GM12878 (cell line): ENCODE results near the gene PPP1R37. TPM values are rescaled to one million over a fixed set of nuclear protein-coding genes. Genes with fewer than 3 reads are reported as not detected.

Experiments
- ASH2L ChIP-seq: fragments of 300-600, 200-600 bp; sonication (generic); IDR thresholded peaks from 2 replicates; pipeline ENCODE4 v1.6.1; 2017; ENCODE audit warnings: low read depth, mild to moderate bottlenecking, borderline replicate concordance
- EZH2 ChIP-seq: IDR thresholded peaks from 2 replicates; pipeline ENCODE4 v1.6.1; 2012; ENCODE audit warnings: low read depth, mild to moderate bottlenecking, control low read depth, inconsistent platforms, low read length, borderline replicate concordance; ENCODE audit not compliant: control insufficient read depth
- HCFC1 ChIP-seq: fragments of 150-350 bp; IDR thresholded peaks from 2 replicates; pipeline ENCODE4 v1.6.1; 2014; ENCODE audit warnings: low read length
- IKZF1 ChIP-seq: fragments of 450-650 bp; conservative IDR thresholded peaks from 2 replicates; pipeline ENCODE4 v1.6.1; 2017; ENCODE audit warnings: antibody characterized with exemption, mild to moderate bottlenecking
- PAX5 ChIP-seq: IDR thresholded peaks from 2 replicates; pipeline ENCODE4 v1.6.1; 2011; ENCODE audit warnings: low read depth, low read length, borderline replicate concordance
- PML ChIP-seq: IDR thresholded peaks from 2 replicates; pipeline ENCODE4 v1.6.1; 2012; ENCODE audit warnings: low read length, inconsistent platforms
- POLR2AphosphoS5 ChIP-seq: IDR thresholded peaks from 2 replicates; pipeline ENCODE4 v1.6.1; 2011; ENCODE audit warnings: mild to moderate bottlenecking, low read length, inconsistent platforms
- RELA ChIP-seq: fragments of 450-650 bp; IDR thresholded peaks from 2 replicates; pipeline ENCODE4 v1.8.0; 2014; ENCODE audit warnings: borderline replicate concordance; ENCODE audit not compliant: partially characterized antibody
- SMARCA5 ChIP-seq: fragments of 450-650 bp; IDR thresholded peaks from 2 replicates; pipeline ENCODE4 v1.6.1; 2017; ENCODE audit warnings: mild to moderate bottlenecking
- SREBF1 ChIP-seq: IDR thresholded peaks from 2 replicates; pipeline ENCODE4 v1.6.1; 2012; ENCODE audit warnings: mild to moderate bottlenecking, low read length
- SREBF2 ChIP-seq: IDR thresholded peaks from 2 replicates; pipeline ENCODE4 v1.6.1; 2012; ENCODE audit warnings: mild to moderate bottlenecking, low read length
- STAT1 ChIP-seq: fragments of 450-650 bp; conservative IDR thresholded peaks from 2 replicates; pipeline ENCODE4 v1.6.1; 2014; ENCODE audit warnings: antibody characterized with exemption, mild to moderate bottlenecking
- STAT3 ChIP-seq: IDR thresholded peaks from 2 replicates; pipeline ENCODE4 v1.6.1; 2011; ENCODE audit warnings: low read depth, low read length, improper control_type of control experiment
- TCF3 ChIP-seq: IDR thresholded peaks from 2 replicates; pipeline ENCODE4 v1.6.1; 2012; ENCODE audit warnings: low read depth, mild to moderate bottlenecking, low read length, borderline replicate concordance; ENCODE audit not compliant: insufficient read depth
- TCF7 ChIP-seq: IDR thresholded peaks from 2 replicates; pipeline ENCODE4 v1.6.1; 2014; ENCODE audit warnings: antibody characterized with exemption, borderline replicate concordance
- WRNIP1 ChIP-seq: IDR thresholded peaks from 2 replicates; pipeline ENCODE4 v1.6.1; 2011; ENCODE audit warnings: low read depth, low read length, improper control_type of control experiment, borderline replicate concordance
- ZNF207 ChIP-seq: fragments of 450-650 bp; IDR thresholded peaks from 2 replicates; pipeline ENCODE4 v1.6.1; 2014; ENCODE audit warnings: antibody characterized with exemption, mild to moderate bottlenecking, borderline replicate concordance
- polyA plus RNA-seq, 11 experiments: library from polyadenylated mRNA; depleted of rRNA in 4 of 11; unstranded in 6 of 11; stranded (reverse) in 5 of 11; fragments of >200 nt; fragmentation: Nextera tagmentation in 4 of 11; fragmentation: Illumina TruSeq in 1 of 11; extraction: Ambion mirVana in 4 of 11; extraction: Trizol in 1 of 11; gene quantifications; 1 replicate in 1 of 11; 2 replicates in 10 of 11; pipeline versions ENCODE4 v1.2.1 to v1.2.3, GENCODE V29; 2011 to 2016; ENCODE audit warnings: inconsistent platforms in 2 of 11, missing spikeins in 2 of 11, low read depth in 1 of 11
- total RNA-seq, 4 experiments: library from RNA; depleted of rRNA in 3 of 4; stranded (reverse); fragments of >200 nt in 3 of 4; fragmentation: Illumina TruSeq in 1 of 4; extraction: Trizol in 1 of 4; gene quantifications; 2 replicates each; pipeline versions ENCODE4 v1.2.1 to v1.2.3, GENCODE V29; 2013 to 2021
- TF ChIP-seq, protein P1 (sequence below): IDR thresholded peaks from 2 replicates; pipeline ENCODE4 v1.6.1; 2012; ENCODE audit warnings: mild to moderate bottlenecking, low read depth, low read length
- TF ChIP-seq, protein P2 (sequence below): fragments of 450-650 bp; formaldehyde crosslinking; IDR thresholded peaks from 2 replicates; pipeline ENCODE4 v1.5.0; 2022; ENCODE audit warnings: mild to moderate bottlenecking, missing genetic modification characterization
- TF ChIP-seq, protein P3 (sequence below): fragments of 450-650 bp; IDR thresholded peaks from 2 replicates; pipeline ENCODE4 v1.6.1; 2017; ENCODE audit warnings: mild to moderate bottlenecking, moderate library complexity

PPP1R37 gene
- total and polyA plus RNA-seq, 10 of the 15 experiments (the other 5 are each of a cell fraction or from before 2014, with no cell fraction given) = 0.09 to 21.3 (median 5.1) TPM; not detected in 1

DNA sequence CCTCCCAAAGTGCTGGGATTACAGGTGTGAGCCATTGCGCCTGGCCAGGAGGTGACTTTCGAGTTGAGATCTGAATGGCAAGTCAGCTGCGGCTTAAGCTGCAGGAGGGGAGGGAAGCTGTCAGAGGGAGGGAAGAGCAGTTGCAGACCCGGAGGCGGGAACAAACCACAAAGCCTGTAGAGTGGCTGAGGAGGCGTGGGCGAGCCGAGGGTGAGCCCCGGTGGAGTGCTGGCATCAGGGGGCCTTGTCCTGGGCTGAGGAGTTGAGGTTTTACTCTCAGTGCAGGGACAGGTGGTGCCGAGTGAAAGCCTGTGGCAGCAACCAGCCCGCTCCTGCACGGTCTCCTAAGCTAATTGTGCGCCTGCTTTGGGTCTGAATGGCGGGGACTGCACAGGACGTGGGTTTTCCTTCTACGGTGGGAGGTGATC is 24.2 kb downstream of the PPP1R37 start (continued):
- TF ChIP-seq, protein P1, sequence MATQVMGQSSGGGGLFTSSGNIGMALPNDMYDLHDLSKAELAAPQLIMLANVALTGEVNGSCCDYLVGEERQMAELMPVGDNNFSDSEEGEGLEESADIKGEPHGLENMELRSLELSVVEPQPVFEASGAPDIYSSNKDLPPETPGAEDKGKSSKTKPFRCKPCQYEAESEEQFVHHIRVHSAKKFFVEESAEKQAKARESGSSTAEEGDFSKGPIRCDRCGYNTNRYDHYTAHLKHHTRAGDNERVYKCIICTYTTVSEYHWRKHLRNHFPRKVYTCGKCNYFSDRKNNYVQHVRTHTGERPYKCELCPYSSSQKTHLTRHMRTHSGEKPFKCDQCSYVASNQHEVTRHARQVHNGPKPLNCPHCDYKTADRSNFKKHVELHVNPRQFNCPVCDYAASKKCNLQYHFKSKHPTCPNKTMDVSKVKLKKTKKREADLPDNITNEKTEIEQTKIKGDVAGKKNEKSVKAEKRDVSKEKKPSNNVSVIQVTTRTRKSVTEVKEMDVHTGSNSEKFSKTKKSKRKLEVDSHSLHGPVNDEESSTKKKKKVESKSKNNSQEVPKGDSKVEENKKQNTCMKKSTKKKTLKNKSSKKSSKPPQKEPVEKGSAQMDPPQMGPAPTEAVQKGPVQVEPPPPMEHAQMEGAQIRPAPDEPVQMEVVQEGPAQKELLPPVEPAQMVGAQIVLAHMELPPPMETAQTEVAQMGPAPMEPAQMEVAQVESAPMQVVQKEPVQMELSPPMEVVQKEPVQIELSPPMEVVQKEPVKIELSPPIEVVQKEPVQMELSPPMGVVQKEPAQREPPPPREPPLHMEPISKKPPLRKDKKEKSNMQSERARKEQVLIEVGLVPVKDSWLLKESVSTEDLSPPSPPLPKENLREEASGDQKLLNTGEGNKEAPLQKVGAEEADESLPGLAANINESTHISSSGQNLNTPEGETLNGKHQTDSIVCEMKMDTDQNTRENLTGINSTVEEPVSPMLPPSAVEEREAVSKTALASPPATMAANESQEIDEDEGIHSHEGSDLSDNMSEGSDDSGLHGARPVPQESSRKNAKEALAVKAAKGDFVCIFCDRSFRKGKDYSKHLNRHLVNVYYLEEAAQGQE = no peak
- TF ChIP-seq IKZF1 (peak; percentile 92), EZH2 (no peak), ZNF207 (no peak), SMARCA5 (no peak), SREBF2 (no peak), WRNIP1 (no peak), TCF7 (no peak), POLR2AphosphoS5 (no peak), RELA (no peak), STAT1 (no peak), SREBF1 (no peak), ASH2L (no peak), STAT3 (no peak), HCFC1 (no peak), PAX5 (0 out of 2 replicates have a peak, but pooled peaks have one; percentile 21), TCF3 (peak; percentile 47; the same call in 1 of the 2 replicates), PML (no peak)
- TF ChIP-seq, protein P2, sequence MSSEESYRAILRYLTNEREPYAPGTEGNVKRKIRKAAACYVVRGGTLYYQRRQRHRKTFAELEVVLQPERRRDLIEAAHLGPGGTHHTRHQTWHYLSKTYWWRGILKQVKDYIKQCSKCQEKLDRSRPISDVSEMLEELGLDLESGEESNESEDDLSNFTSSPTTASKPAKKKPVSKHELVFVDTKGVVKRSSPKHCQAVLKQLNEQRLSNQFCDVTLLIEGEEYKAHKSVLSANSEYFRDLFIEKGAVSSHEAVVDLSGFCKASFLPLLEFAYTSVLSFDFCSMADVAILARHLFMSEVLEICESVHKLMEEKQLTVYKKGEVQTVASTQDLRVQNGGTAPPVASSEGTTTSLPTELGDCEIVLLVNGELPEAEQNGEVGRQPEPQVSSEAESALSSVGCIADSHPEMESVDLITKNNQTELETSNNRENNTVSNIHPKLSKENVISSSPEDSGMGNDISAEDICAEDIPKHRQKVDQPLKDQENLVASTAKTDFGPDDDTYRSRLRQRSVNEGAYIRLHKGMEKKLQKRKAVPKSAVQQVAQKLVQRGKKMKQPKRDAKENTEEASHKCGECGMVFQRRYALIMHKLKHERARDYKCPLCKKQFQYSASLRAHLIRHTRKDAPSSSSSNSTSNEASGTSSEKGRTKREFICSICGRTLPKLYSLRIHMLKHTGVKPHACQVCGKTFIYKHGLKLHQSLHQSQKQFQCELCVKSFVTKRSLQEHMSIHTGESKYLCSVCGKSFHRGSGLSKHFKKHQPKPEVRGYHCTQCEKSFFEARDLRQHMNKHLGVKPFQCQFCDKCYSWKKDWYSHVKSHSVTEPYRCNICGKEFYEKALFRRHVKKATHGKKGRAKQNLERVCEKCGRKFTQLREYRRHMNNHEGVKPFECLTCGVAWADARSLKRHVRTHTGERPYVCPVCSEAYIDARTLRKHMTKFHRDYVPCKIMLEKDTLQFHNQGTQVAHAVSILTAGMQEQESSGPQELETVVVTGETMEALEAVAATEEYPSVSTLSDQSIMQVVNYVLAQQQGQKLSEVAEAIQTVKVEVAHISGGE (CRISPR knock-in tag) = no peak
- TF ChIP-seq, protein P3, sequence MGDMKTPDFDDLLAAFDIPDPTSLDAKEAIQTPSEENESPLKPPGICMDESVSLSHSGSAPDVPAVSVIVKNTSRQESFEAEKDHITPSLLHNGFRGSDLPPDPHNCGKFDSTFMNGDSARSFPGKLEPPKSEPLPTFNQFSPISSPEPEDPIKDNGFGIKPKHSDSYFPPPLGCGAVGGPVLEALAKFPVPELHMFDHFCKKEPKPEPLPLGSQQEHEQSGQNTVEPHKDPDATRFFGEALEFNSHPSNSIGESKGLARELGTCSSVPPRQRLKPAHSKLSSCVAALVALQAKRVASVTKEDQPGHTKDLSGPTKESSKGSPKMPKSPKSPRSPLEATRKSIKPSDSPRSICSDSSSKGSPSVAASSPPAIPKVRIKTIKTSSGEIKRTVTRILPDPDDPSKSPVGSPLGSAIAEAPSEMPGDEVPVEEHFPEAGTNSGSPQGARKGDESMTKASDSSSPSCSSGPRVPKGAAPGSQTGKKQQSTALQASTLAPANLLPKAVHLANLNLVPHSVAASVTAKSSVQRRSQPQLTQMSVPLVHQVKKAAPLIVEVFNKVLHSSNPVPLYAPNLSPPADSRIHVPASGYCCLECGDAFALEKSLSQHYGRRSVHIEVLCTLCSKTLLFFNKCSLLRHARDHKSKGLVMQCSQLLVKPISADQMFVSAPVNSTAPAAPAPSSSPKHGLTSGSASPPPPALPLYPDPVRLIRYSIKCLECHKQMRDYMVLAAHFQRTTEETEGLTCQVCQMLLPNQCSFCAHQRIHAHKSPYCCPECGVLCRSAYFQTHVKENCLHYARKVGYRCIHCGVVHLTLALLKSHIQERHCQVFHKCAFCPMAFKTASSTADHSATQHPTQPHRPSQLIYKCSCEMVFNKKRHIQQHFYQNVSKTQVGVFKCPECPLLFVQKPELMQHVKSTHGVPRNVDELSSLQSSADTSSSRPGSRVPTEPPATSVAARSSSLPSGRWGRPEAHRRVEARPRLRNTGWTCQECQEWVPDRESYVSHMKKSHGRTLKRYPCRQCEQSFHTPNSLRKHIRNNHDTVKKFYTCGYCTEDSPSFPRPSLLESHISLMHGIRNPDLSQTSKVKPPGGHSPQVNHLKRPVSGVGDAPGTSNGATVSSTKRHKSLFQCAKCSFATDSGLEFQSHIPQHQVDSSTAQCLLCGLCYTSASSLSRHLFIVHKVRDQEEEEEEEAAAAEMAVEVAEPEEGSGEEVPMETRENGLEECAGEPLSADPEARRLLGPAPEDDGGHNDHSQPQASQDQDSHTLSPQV = no peak
